Measurements from ENCODE around the gene CYSTM1.

The CYSTM1 gene

GRCh38 chr5:140253985-140254384 lies 79.0 kb downstream of the CYSTM1 start:
- no peak for TF ChIP-seq CTCF (IDR thresholded peaks at IDR 0.05; ENCODE audit: low read depth, low read length)
- no peak for DNase-seq (ENCODE audit: low read depth, low spot score)
- in situ Hi-C loops (cut with HindIII; ENCODE audit: low sequenced_read_pairs) = no loop called here
- H3K4me3 ChIP-seq (ENCODE audit: low read depth, low read length) = no peak overlapping the region

DNA sequence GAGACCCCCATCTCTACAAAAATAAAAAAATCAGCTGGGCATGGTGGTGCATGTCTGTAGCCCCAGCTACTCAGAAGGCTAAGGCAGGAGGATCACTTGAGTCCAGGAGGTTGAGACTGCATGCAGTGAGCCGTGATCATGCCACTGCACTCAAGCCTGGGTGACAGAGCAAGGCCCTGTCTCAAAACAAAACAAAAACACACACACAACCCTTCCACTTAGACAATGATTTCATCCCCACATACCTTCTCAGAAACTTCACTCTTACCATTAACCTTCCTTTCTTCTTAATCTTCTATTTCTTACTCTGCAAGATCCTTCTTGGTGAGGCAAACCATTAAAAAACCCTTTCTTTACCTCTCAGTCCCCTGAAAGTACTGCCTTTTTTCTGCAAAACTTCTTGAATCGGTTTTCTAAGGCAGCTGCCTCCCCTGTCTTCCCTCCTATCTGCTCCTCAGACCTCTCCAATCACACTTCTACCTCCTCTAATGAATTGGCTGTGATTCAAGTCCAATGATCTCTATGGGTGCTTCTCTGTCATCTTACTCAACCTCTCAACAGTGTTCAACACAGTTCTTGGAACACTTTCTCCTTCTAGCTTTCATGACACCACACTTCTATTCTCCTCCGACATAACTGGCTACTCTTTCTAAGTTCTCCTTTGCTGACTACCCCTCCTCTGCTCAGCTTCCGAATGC lies 80.6 kb downstream of the CYSTM1 start:
- in situ Hi-C loops (cut with HindIII; ENCODE audit: low sequenced_read_pairs) = no loop called here
- DNase-seq (ENCODE audit: low read depth, low spot score) = no peak
- TF ChIP-seq CTCF (IDR thresholded peaks at IDR 0.05; ENCODE audit: low read depth, low read length) = no peak
- H3K4me3 ChIP-seq (ENCODE audit: low read depth, low read length) = no peak overlapping the region

- no peak for DNase-seq (ENCODE audit: low read depth, low spot score)
- H3K4me3 ChIP-seq (ENCODE audit: low read depth, low read length) = no peak overlapping the region
- TF ChIP-seq CTCF (IDR thresholded peaks at IDR 0.05; ENCODE audit: low read depth, low read length) = no peak
- in situ Hi-C loops (cut with HindIII; ENCODE audit: low sequenced_read_pairs) = no loop called here
These were observed 81.7 kb downstream of the CYSTM1 start for GRCh38 chr5:140256726-140257125.

DNA sequence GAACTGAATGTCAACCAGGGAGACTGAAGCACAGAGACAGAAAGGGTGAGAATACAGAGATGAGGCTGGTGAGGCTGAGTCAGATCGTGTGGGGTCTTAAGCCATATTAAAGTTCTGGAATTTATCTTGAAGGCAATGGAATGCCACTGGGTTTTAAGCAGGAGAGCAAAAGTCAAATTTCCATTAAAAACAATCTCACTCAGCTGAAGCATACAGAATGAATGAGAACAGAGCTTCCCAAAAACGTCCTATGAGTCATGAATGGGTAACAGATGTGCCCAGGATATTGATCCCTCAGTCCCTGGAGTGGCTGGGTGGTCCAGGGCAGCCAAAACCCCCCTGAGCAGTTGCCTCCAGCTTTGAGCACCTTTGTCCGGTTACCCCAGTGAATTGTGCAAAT lies 83.0 kb downstream of the CYSTM1 start:
- H3K4me3 ChIP-seq (ENCODE audit: low read depth, low read length) = no peak overlapping the region
- TF ChIP-seq CTCF (IDR thresholded peaks at IDR 0.05; ENCODE audit: low read depth, low read length) = no peak
- DNase-seq (ENCODE audit: low read depth, low spot score) = no peak
- in situ Hi-C loops (cut with HindIII; ENCODE audit: low sequenced_read_pairs) = no loop called here

DNA sequence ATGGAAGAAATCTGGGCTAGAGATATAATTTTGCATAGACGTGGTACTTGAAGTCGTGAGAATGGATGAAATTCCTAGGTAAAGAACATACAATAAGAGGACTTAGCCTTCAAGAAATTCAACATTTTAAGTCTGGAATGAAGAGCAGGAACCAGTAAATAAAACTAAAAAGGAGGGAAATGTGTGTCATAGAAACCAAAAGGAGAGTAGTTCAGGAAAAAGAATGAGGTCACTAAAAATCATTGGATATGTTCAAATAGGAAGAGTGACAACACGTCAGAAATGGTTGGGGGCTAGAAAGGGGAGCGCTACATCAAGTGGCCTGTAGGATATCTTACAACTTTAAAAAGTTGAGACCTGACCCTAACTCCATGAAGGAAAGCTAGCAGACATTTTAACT lies 83.9 kb downstream of the CYSTM1 start:
- in situ Hi-C loops (cut with HindIII; ENCODE audit: low sequenced_read_pairs) = no loop called here
- TF ChIP-seq CTCF (IDR thresholded peaks at IDR 0.05; ENCODE audit: low read depth, low read length) = no peak
- DNase-seq (ENCODE audit: low read depth, low spot score) = no peak
- H3K4me3 ChIP-seq (ENCODE audit: low read depth, low read length) = no peak overlapping the region

DNA sequence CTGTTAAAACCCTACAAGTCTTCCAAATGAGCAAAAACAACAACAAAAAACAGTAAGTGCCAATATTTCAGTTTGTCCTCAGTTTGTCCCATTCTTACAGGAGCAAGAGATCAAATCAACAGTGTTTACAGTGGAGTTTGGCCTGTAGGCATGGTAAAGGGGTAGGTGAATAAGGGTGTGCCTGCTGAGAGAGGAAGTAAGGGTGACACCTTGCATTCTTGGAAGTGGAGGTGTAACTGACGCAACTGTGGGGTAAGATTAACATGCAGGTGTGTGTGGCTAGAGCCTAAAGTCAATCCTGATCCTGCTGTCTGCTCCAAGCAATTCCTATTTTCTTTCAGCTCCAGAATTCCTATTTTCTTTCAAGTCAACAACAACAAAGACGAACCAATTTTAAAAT lies 84.5 kb downstream of the CYSTM1 start:
- DNase-seq (ENCODE audit: low read depth, low spot score) = no peak
- no peak overlapping the region for H3K4me3 ChIP-seq (ENCODE audit: low read depth, low read length)
- TF ChIP-seq CTCF (IDR thresholded peaks at IDR 0.05; ENCODE audit: low read depth, low read length) = no peak
- in situ Hi-C loops (cut with HindIII; ENCODE audit: low sequenced_read_pairs) = no loop called here
